Uterus (tissue), 4 donors: ENCODE results near the gene MOCOS. TPM values are rescaled to one million over a fixed set of nuclear protein-coding genes. Genes with fewer than 3 reads are reported as not detected.

ENCODE experiments used
- DNase-seq, 2 donors: peaks; one replicate each; pipeline ENCODE4 v3.0.0-alpha.2; 2019 to 2020
- H3K27ac ChIP-seq, 2 donors: fragments of 200-600 bp; sonication (generic); 1 replicate in 1 of 2; 2 replicates in 1 of 2; pipeline ENCODE4 v1.5.1; 2016 to 2018
- H3K27me3 ChIP-seq, 2 donors: fragments of 200-600 bp; sonication (generic); one replicate each; pipeline ENCODE4 v1.5.1; 2018 to 2019; ENCODE audit warnings: control low read depth in 1 of 2
- H3K36me3 ChIP-seq, 2 donors: fragments of 200-600 bp; sonication (generic); one replicate each; pipeline ENCODE4 v1.5.1; 2019; ENCODE audit warnings: control low read depth in 1 of 2
- H3K4me1 ChIP-seq, 2 donors: fragments of 200-600 bp; sonication (generic); one replicate each; pipeline ENCODE4 v1.5.1; 2018 to 2019; ENCODE audit warnings: control low read depth in 1 of 2
- H3K4me3 ChIP-seq, 2 donors: fragments of 200-600 bp; sonication (generic); 1 replicate in 1 of 2; 2 replicates in 1 of 2; pipeline ENCODE4 v1.5.1; 2018 to 2019; ENCODE audit warnings: mild to moderate bottlenecking in 1 of 2
- H3K9me3 ChIP-seq, 2 donors: fragments of 200-600 bp; sonication (generic); one replicate each; pipeline ENCODE4 v1.5.1; 2019; ENCODE audit warnings: control low read depth in 1 of 2
- CTCF ChIP-seq, 4 experiments: fragments of 200-600 bp in 2 of 4; fragments of 450-650 bp in 2 of 4; sonication (generic) in 2 of 4; IDR thresholded peaks; one replicate each; pipeline ENCODE4 v1.5.1; 2016 to 2019; ENCODE audit warnings: antibody characterized with exemption in 4 of 4, mild to moderate bottlenecking in 2 of 4, moderate library complexity in 1 of 4
- POLR2A ChIP-seq, 2 donors: fragments of 450-650 bp; IDR thresholded peaks; one replicate each; pipeline ENCODE4 v1.6.1; 2016; ENCODE audit warnings: antibody characterized with exemption in 2 of 2, mild to moderate bottlenecking in 1 of 2, moderate library complexity in 1 of 2
- intact Hi-C: fragments of 100-400 bp; cut with DNase I; formaldehyde crosslinking; loops from one replicate; pipeline ENCODE4 v1.15.1; 2023; ENCODE audit warnings: low total_unique reads
- total RNA-seq, 4 donors: library from RNA; depleted of rRNA in 3 of 4; stranded (reverse); fragments of >200 nt in 3 of 4; gene quantifications; one replicate each; pipeline versions ENCODE4 v1.1.0 to v1.2.4, GENCODE V29; 2014 to 2023
- donor health status: DM: yes; HTN: yes; CAD: no.

Gene MOCOS
- total RNA-seq, 4 donors from 2014 or later, result under 0.01 to 1.7 (median 1.4) TPM; not detected in 1

DNA sequence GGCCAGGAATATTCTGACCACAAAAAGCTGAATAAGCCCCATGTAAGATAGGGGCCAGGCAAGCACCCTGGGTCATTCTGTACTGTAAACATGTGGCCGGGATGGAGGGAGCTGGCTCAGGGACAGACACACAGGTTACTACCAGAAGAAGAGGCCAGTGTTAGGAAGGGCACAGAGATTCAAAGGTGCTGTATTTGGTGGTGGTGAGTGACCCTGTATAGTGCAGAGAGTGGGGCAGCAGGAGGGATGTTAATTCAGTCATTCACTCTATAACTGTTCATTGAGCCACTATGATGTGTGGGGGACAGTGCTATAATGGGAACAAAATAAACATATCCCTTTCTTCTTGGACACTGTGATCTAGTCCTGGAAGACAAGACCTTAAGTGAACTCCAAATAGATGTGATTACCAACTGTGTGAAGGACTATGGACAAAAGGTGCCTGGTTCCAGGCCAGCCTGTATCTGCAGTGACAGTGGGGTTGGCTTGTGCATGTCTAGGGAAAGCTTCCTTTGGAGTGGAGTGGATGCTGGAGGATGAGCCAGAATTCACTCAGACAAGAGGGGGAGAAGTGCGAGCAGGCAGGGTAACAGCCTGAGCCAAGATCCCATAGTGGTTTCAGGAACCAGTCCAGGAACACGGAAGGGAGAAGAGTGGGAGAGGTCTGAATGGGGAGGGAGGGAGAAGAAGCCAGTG lies 8.3 kb downstream of the MOCOS start:
- H3K27ac ChIP-seq, result no peak overlapping the region
- H3K9me3 ChIP-seq, result no peaks in the 10 kb centered on the region
- intact Hi-C loops, result no loop called here
- H3K36me3 ChIP-seq, result no peaks in the 10 kb centered on the region
- H3K4me1 ChIP-seq, result no peaks in the 10 kb centered on the region
- H3K4me3 ChIP-seq, result no peak overlapping the region
- H3K27me3 ChIP-seq, result no peaks in the 10 kb centered on the region
- TF ChIP-seq CTCF (IDR thresholded peaks at IDR 0.05), result no peak
- no peak for TF ChIP-seq POLR2A (IDR thresholded peaks at IDR 0.05)
- no peak for DNase-seq

DNA sequence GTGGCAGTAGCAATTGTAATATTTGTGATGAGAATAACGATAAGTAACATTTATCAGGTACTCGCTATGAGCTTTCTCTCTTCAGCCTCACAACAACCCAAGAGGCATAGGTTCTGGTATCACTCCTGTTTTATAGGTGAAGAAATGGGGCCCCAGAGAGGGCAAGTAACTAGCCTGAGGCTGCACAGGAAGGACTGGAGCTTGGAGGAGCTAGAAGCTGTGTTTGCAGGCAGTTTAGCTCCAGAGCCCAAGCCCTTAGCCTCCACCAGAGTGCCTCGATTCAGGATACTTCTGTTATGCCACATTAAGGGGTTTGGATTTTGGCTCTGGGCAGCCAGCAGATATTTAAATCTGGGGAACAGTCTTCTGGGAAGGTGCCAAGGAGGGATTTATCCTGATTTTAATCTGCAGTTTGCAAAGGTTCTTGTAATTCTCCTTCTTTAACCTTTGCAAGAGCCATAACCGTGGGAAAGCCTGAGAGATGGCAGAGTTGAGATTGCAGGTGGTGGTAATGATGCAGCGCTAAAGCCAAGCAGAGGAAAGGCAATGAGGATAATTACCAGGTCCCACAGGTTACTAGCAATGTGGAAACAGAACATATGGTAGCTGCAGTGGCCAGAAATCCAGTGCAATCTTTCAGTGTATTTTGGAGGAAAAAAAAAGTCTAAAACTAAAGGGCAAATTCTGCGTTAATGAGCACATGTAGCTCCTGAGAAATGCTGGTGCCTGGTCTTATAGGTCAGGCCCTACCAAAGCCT lies 9.1 kb downstream of the MOCOS start:
- Histone ChIP-seq H3K27ac (no peak overlapping the region), H3K27me3 (no peaks in the 10 kb centered on the region), H3K4me3 (no peak overlapping the region), H3K9me3 (no peaks in the 10 kb centered on the region), H3K36me3 (no peaks in the 10 kb centered on the region), H3K4me1 (no peaks in the 10 kb centered on the region)
- TF ChIP-seq CTCF (IDR thresholded peaks at IDR 0.05) (no peak), POLR2A (IDR thresholded peaks at IDR 0.05) (no peak)
- intact Hi-C loops, result no loop called here
- DNase-seq, result no peak

GRCh38 chr18:36197511-36198166 lies 10.3 kb downstream of the MOCOS start:
- DNase-seq, result no peak
- Histone ChIP-seq H3K36me3 (no peaks in the 10 kb centered on the region), H3K27ac (no peak overlapping the region), H3K9me3 (no peaks in the 10 kb centered on the region), H3K4me1 (no peaks in the 10 kb centered on the region), H3K4me3 (no peak overlapping the region), H3K27me3 (no peaks in the 10 kb centered on the region)
- no peak for TF ChIP-seq POLR2A (IDR thresholded peaks at IDR 0.05)
- no peak for TF ChIP-seq CTCF (IDR thresholded peaks at IDR 0.05)
- intact Hi-C loops, result no loop called here

DNA sequence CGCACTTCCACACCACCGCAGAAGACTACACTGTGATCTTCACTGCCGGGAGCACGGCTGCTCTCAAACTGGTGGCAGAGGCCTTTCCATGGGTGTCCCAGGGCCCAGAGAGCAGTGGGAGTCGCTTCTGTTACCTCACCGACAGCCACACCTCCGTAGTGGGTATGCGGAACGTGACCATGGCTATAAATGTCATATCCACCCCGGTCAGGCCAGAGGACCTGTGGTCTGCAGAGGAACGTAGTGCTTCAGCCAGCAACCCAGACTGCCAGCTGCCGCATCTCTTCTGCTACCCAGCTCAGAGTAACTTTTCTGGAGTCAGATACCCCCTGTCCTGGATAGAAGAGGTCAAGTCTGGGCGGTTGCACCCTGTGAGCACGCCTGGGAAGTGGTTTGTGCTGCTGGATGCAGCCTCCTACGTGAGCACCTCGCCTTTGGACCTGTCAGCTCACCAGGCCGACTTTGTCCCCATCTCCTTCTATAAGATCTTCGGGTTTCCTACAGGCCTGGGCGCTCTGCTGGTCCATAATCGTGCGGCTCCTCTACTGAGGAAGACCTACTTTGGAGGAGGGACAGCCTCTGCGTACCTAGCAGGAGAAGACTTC lies 12.5 kb downstream of the MOCOS start:
- intact Hi-C loops, result no loop called here
- TF ChIP-seq CTCF (IDR thresholded peaks at IDR 0.05) (no peak), POLR2A (IDR thresholded peaks at IDR 0.05) (no peak)
- Histone ChIP-seq H3K4me3 (no peak overlapping the region), H3K4me1 (no peaks in the 10 kb centered on the region), H3K36me3 (no peaks in the 10 kb centered on the region), H3K27me3 (no peaks in the 10 kb centered on the region), H3K9me3 (no peaks in the 10 kb centered on the region), H3K27ac (no peak overlapping the region)
- DNase-seq, result no peak
